Astrocyte of the cerebellum (primary cell): ENCODE measurements around the gene BDH1.

Experiments
- DNase-seq: peaks from one replicate; pipeline ENCODE4 v3.0.0-alpha.2; 2011; ENCODE audit warnings: low read depth
- H3K4me3 ChIP-seq: 2 replicates; pipeline ENCODE4 v1.5.1; 2011; ENCODE audit warnings: mild to moderate bottlenecking, low read depth, low read length, moderate library complexity
- CTCF ChIP-seq: IDR thresholded peaks from 2 replicates; pipeline ENCODE4 v1.5.1; 2012; ENCODE audit warnings: low read length, low read depth, moderate library complexity, mild to moderate bottlenecking; ENCODE audit errors: missing control alignments
- in situ Hi-C: cut with HindIII; loops from 2 replicates; pipeline ENCODE4 v1.10.0; 2017; ENCODE audit warnings: low sequenced_read_pairs

The BDH1 gene

GRCh38 chr3:197495059-197495455 lies 60.7 kb downstream of the BDH1 start:
- in situ Hi-C loops, result no loop called here
- H3K4me3 ChIP-seq, result no peak overlapping the region
- DNase-seq, result no peak
- no peak for TF ChIP-seq CTCF

- no peak for TF ChIP-seq CTCF
- no peak for DNase-seq
- no peak overlapping the region for H3K4me3 ChIP-seq
- in situ Hi-C loops, result no loop called here
These were observed 61.3 kb downstream of the BDH1 start for GRCh38 chr3:197494366-197495058.

GRCh38 chr3:197493049-197493448 lies 62.7 kb downstream of the BDH1 start:
- no peak overlapping the region for H3K4me3 ChIP-seq
- in situ Hi-C loops, result no loop called here
- no peak for TF ChIP-seq CTCF
- DNase-seq, result no peak

- no peak for DNase-seq
- TF ChIP-seq CTCF, result no peak
- H3K4me3 ChIP-seq, result no peak overlapping the region
- in situ Hi-C loops, result no loop called here
These were observed 63.7 kb downstream of the BDH1 start for GRCh38 chr3:197491923-197492664.

GRCh38 chr3:197491478-197491877 lies 64.3 kb downstream of the BDH1 start:
- no peak for TF ChIP-seq CTCF
- no peak for DNase-seq
- in situ Hi-C loops, result no loop called here
- no peak overlapping the region for H3K4me3 ChIP-seq

GRCh38 chr3:197490098-197491058 lies 65.4 kb downstream of the BDH1 start:
- DNase-seq, result no peak
- in situ Hi-C loops, result no loop called here
- peak; percentile 22 for TF ChIP-seq CTCF
- H3K4me3 ChIP-seq, result no peak overlapping the region
